ENCODE data around the gene AVEN.

- TF ChIP-seq CTCF (IDR thresholded peaks at IDR 0.05) = no peak
- TF ChIP-seq POLR2A (IDR thresholded peaks at IDR 0.05) = no peak
Measured at GRCh38 chr15:33907326-33907725, 131.7 kb downstream of the AVEN start.
